ENCODE data around the gene NR1I3. TPM values are rescaled to one million over a fixed set of nuclear protein-coding genes. Genes with fewer than 3 reads are reported as not detected.
"Not testable (repeated sequence)": the region's sequence is repeated elsewhere in the genome, so short reads cannot be mapped to it uniquely, and the experiment has no call there.

The NR1I3 gene
- polyA plus RNA-seq, 1 experiment, result not detected

DNA sequence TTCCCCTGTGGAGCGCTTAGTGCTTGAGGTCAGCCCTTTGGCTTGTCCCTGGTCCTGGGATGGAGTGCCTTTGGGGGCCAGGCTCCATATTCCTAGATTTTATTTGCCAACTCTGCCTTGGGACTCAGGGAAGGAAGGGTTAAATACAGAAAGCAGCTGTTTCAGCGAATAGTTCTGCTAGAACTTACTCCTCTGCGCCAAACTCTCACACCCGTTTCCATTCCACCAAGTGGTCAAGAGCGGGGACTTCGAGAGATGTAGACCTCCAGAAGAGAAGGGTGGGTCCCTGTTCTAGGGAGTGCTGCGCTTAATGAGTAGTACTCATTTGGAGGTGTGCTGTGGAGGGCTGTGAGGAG lies 12.8 kb downstream of the NR1I3 start:
- DNase-seq (ENCODE audit: low read depth), result no peak
- Histone ChIP-seq H3K36me3 (ENCODE audit: control insufficient read depth, insufficient read depth, low read length) (peaks cover 6% of the 10 kb centered on the region), H3K4me3 (ENCODE audit: low read depth, low read length) (no peak overlapping the region), H3K27me3 (ENCODE audit: control insufficient read depth, insufficient read depth, low read length) (no peaks in the 10 kb centered on the region)
- TF ChIP-seq, protein P1, sequence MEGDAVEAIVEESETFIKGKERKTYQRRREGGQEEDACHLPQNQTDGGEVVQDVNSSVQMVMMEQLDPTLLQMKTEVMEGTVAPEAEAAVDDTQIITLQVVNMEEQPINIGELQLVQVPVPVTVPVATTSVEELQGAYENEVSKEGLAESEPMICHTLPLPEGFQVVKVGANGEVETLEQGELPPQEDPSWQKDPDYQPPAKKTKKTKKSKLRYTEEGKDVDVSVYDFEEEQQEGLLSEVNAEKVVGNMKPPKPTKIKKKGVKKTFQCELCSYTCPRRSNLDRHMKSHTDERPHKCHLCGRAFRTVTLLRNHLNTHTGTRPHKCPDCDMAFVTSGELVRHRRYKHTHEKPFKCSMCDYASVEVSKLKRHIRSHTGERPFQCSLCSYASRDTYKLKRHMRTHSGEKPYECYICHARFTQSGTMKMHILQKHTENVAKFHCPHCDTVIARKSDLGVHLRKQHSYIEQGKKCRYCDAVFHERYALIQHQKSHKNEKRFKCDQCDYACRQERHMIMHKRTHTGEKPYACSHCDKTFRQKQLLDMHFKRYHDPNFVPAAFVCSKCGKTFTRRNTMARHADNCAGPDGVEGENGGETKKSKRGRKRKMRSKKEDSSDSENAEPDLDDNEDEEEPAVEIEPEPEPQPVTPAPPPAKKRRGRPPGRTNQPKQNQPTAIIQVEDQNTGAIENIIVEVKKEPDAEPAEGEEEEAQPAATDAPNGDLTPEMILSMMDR (IDR thresholded peaks at IDR 0.05; ENCODE audit: insufficient read depth, low read depth, low read length), result no peak
- ChIA-PET POLR2A (interaction anchor here (0.6 kb wide), 4 partner anchors 25 to 126 kb away, joined by 3 to 12 read pairs (median 6); no protein-coding TSS in a partner anchor), CTCF (interaction anchor here (0.7 to 10.0 kb wide), 19 partner anchors 8 to 165 kb away, joined by 3 to 159 read pairs (median 16); partner anchors contain the start of genes ADAMTS4, FCER1G, NDUFS2 and NR1I3)

DNA sequence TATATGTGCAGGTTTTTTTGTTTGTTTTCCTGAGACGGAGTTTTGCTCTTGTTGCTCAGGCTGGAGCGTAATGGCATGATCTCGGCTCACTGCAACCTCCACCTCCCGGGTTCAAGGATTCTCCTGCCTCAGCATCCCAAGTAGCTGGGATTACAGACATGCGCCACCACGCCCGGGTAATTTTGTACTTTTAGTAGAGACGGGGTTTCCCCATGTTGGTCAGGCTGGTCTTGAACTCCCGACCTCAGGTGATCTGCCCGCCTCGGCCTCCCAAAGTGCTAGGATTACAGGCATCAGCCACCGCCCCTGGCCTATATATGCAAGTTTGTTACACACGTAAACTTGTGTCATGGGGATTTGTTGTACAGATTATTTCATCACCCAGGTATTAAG lies 13.3 kb downstream of the NR1I3 start:
- CTCF ChIA-PET, result interaction anchor here (1.5 to 10.0 kb wide), 9 partner anchors 8 to 165 kb away, joined by 5 to 159 read pairs (median 49); partner anchors contain the start of genes FCER1G, NDUFS2 and NR1I3
- DNase-seq (ENCODE audit: low read depth); H3K36me3 ChIP-seq (ENCODE audit: control insufficient read depth, insufficient read depth, low read length); POLR2A ChIA-PET; H3K4me3 ChIP-seq (ENCODE audit: low read depth, low read length); H3K27me3 ChIP-seq (ENCODE audit: control insufficient read depth, insufficient read depth, low read length): not testable (repeated sequence)

DNA sequence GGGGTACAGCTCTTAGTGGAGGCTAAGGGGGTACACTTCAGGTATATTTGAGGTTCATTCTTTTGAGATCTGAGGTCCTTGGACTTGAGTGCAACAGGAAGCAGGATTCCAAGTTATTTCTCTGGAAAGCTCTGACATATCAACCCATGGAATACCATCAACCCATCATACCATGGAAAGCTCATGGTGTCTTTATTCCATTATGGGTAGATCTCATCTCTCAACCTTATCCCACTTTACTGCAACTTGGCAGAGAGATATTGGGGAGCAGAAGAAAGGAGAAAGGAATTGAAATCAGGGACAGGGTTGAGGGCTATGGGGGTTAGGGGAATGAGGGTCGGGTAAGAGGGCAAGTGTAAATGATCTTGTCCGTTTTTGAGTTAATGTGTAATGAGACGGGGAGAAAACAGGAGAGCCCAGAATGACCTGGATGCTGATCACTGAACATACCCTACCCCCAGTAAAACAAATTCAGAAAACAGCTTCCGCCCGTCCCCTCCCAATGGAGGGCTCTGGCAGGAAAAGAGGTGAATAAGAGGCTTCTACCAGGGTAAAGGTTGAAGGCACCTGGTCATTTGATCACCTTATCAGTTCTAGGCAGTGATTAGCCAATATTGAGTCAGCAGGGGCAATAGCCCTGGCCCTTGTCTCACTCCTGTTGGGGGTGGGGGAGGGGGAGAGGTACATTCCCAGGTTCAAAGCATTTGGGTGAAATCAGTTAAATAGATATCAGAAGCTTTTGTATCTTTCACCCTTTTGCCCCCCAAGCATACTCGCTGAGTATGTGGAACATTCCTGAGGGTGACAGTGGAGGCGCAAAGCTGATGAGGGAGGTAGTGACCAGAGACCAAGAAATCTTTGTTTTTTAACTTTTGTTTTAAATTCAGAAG lies 14.0 kb downstream of the NR1I3 start:
- peaks cover 3% of the 10 kb centered on the region for H3K36me3 ChIP-seq (ENCODE audit: control insufficient read depth, insufficient read depth, low read length)
- TF ChIP-seq, protein P1 (IDR thresholded peaks at IDR 0.05; ENCODE audit: insufficient read depth, low read depth, low read length), result no peak
- no peak for DNase-seq (ENCODE audit: low read depth)
- no peaks in the 10 kb centered on the region for H3K27me3 ChIP-seq (ENCODE audit: control insufficient read depth, insufficient read depth, low read length)
- H3K4me3 ChIP-seq (ENCODE audit: low read depth, low read length), result no peak overlapping the region
- ChIA-PET POLR2A (no interaction called here), CTCF (interaction anchor here (1.6 to 10.0 kb wide), 5 partner anchors 17 to 166 kb away, joined by 6 to 159 read pairs (median 49); partner anchors contain the start of gene NDUFS2)

DNA sequence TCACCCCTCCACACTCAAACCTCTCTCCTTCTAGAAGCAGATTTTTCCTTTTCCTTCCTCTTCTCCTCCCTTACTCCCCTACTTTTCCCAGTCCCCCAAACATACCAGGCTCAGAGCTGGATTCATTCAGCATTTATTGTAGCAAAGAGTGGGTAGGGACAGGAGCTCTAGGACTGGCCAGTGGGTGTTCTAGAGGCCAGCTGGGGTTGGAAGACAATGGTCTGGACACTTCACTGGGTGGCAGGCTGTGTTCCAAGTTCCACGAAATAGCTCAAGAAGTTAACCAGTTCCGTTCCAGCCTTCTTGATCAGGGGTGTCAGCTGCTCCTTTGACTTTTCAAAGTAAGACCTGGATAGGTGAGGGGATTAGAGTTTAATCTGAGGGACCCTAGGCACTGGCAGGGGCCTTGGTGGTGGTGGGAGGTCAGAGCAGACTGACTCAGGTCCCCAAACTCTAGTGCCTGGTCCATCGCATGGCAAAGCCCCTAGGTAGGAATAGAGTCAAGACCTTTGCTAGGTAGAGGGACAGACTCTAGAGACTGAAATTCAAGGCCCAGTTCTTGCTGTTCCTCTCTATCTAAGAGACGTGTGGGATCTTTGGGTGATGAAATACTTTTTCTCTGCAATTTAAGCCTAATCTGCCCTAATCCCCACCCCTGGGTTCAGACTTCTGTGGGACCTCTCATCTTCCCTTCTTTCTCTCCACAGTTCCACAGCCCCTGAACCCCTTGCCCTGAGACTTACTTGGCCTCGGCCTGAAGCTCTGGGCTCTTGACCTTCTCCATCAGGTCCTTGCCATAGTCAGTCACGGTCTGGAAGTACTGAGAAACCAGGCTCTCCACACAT lies 15.6 kb downstream of the NR1I3 start:
- no peaks in the 10 kb centered on the region for H3K27me3 ChIP-seq (ENCODE audit: control insufficient read depth, insufficient read depth, low read length)
- TF ChIP-seq, protein P1 (IDR thresholded peaks at IDR 0.05; ENCODE audit: insufficient read depth, low read depth, low read length), result no peak
- ChIA-PET POLR2A (no interaction called here), CTCF (interaction anchor here (1.1 to 10.0 kb wide), 5 partner anchors 15 to 159 kb away, joined by 3 to 159 read pairs (median 6); partner anchors contain the start of genes NDUFS2 and PPOX)
- no peak for DNase-seq (ENCODE audit: low read depth)
- H3K36me3 ChIP-seq (ENCODE audit: control insufficient read depth, insufficient read depth, low read length), result no peaks in the 10 kb centered on the region
- H3K4me3 ChIP-seq (ENCODE audit: low read depth, low read length), result no peak overlapping the region

DNA sequence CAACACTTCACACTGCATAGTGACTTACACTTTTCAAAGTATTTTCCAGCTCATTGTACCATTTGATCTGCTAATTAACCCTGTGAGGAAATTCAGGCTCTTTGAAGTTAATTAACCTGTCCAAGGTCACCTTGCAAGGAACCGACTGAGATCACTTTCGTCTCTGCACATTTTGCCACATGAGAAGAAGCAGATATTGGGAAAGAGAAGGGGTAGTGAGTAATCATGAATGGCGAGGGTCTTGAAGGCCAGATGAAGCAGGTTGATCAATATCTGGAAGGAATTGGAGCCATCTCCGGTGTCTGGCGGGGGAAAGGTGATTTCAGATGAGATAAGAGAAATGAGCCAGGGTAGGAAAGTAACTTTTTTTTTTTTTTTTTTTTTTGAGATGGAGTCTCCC lies 18.0 kb downstream of the NR1I3 start:
- POLR2A ChIA-PET, result no interaction called here
- Histone ChIP-seq H3K27me3 (ENCODE audit: control insufficient read depth, insufficient read depth, low read length) (no peaks in the 10 kb centered on the region), H3K36me3 (ENCODE audit: control insufficient read depth, insufficient read depth, low read length) (peaks cover 3% of the 10 kb centered on the region), H3K4me3 (ENCODE audit: low read depth, low read length) (no peak overlapping the region)
- TF ChIP-seq, protein P1 (IDR thresholded peaks at IDR 0.05; ENCODE audit: insufficient read depth, low read depth, low read length), result no peak
- DNase-seq (ENCODE audit: low read depth), result no peak
- CTCF ChIA-PET, result interaction anchor here (0.8 to 2.9 kb wide), 7 partner anchors 9 to 162 kb away, joined by 3 to 20 read pairs (median 3); no protein-coding TSS in a partner anchor

All from BJ (cell line).